H1 (cell line): ENCODE results near the gene C16orf46. TPM values are rescaled to one million over a fixed set of nuclear protein-coding genes. Genes with fewer than 3 reads are reported as not detected.

ENCODE experiments used
- CEBPB ChIP-seq: IDR thresholded peaks from 2 replicates; pipeline ENCODE4 v1.6.1; 2012; ENCODE audit warnings: low read depth, low read length
- CHD2 ChIP-seq: IDR thresholded peaks from 2 replicates; pipeline ENCODE4 v1.6.1; 2012; ENCODE audit warnings: low read length, improper control_type of control experiment
- EGR1 ChIP-seq: IDR thresholded peaks from 2 replicates; pipeline ENCODE4 v1.6.1; 2011; ENCODE audit warnings: low read depth, low read length, borderline replicate concordance
- EP300 ChIP-seq, 2 experiments: IDR thresholded peaks; 1 replicate in 1 of 2; 2 replicates in 1 of 2; pipeline ENCODE4 v1.6.1; 2011 to 2012; ENCODE audit warnings: low read depth in 2 of 2, low read length in 2 of 2, mild to moderate bottlenecking in 2 of 2, borderline replicate concordance in 1 of 2, inconsistent platforms in 1 of 2, moderate library complexity in 1 of 2
- GTF2F1 ChIP-seq: IDR thresholded peaks from 2 replicates; pipeline ENCODE4 v1.6.1; 2012; ENCODE audit warnings: low read depth, low read length, improper control_type of control experiment, borderline replicate concordance
- JUN ChIP-seq: IDR thresholded peaks from 2 replicates; pipeline ENCODE4 v1.6.1; 2011; ENCODE audit warnings: low read depth, mild to moderate bottlenecking, improper control_type of control experiment, low read length
- NRF1 ChIP-seq: IDR thresholded peaks from 2 replicates; pipeline ENCODE4 v1.6.1; 2011; ENCODE audit warnings: mild to moderate bottlenecking, low read depth, low read length, improper control_type of control experiment
- POLR2A ChIP-seq, 2 experiments: IDR thresholded peaks; 1 replicate in 1 of 2; 2 replicates in 1 of 2; pipeline ENCODE4 v1.6.1; 2011; ENCODE audit warnings: low read depth in 2 of 2, low read length in 2 of 2, mild to moderate bottlenecking in 2 of 2; ENCODE audit errors: control extremely low read depth in 1 of 2
- POLR2AphosphoS5 ChIP-seq: IDR thresholded peaks from 2 replicates; pipeline ENCODE4 v1.6.1; 2011; ENCODE audit warnings: low read depth, low read length
- POU5F1 ChIP-seq: IDR thresholded peaks from 2 replicates; pipeline ENCODE4 v1.6.1; 2011; ENCODE audit warnings: low read depth, mild to moderate bottlenecking, low read length, moderate library complexity
- RXRA ChIP-seq: IDR thresholded peaks from 2 replicates; pipeline ENCODE4 v1.6.1; 2011; ENCODE audit warnings: low read depth, mild to moderate bottlenecking, low read length, moderate library complexity; ENCODE audit not compliant: insufficient read depth
- SIN3A ChIP-seq, 2 experiments: IDR thresholded peaks in 1 of 2; conservative IDR thresholded peaks in 1 of 2; 2 replicates each; pipeline ENCODE4 v1.6.1; 2011 to 2012; ENCODE audit warnings: low read length in 2 of 2, improper control_type of control experiment in 1 of 2, low read depth in 1 of 2, mild to moderate bottlenecking in 1 of 2
- TCF12 ChIP-seq: IDR thresholded peaks from 2 replicates; pipeline ENCODE4 v1.6.1; 2011; ENCODE audit warnings: low read depth, mild to moderate bottlenecking, low read length
- ZNF274 ChIP-seq: IDR thresholded peaks from 2 replicates; pipeline ENCODE4 v1.7.0; 2012; ENCODE audit warnings: low read length, borderline replicate concordance; ENCODE audit errors: extremely low read depth
- polyA plus RNA-seq, 7 experiments: library from polyadenylated mRNA; depleted of rRNA in 3 of 7; stranded (reverse) in 5 of 7; unstranded in 2 of 7; fragments of >200 nt in 5 of 7; fragments of 200-250 nt in 2 of 7; gene quantifications; 1 replicate in 5 of 7; 2 replicates in 1 of 7; 4 replicates in 1 of 7; pipeline versions ENCODE4 v1.2.1 to v1.2.3, GENCODE V29; 2011 to 2013; ENCODE audit warnings: missing spikeins in 2 of 7, mixed read lengths in 2 of 7
- total RNA-seq: library from RNA; stranded (reverse); fragmentation: NEBNext Ultra II Directional; extraction: Animal tissue kit (Norgen Biotek cat#: 25700); gene quantifications from 2 replicates; pipeline ENCODE4 v1.2.1, GENCODE V29; 2021

C16orf46 gene
- total and polyA plus RNA-seq, 2 of the 8 experiments (the other 6 are each of a cell fraction or from before 2014, with no cell fraction given), result 0.48 to 0.60 TPM

DNA sequence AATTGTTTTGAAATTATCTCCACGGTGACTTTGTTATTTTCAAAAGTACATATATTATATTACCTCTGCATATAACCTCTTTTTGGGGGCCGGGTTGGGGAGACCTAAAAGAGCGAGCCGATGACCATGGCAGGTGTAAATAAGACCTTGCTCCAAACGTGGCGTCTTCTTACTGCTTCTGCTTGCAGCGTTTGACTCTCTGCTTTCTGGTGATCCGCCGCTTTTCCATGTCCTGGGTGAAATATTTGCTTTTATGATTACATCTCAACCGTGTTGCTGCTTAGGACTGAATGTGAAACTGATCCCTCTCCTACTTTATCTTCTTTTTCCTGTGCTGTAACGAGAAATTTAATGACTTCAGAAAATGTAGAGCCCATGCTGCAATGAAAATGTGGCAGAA is 23.3 kb downstream of the C16orf46 start (continued):
- TF ChIP-seq POLR2A (IDR thresholded peaks at IDR 0.05; ENCODE audit: control extremely low read depth in 1 of 2, low read depth in 2 of 2, low read length in 2 of 2), result no peak
- no peak for TF ChIP-seq CHD2
- no peak for TF ChIP-seq EGR1
- TF ChIP-seq ZNF274, result no peak
- no peak for TF ChIP-seq RXRA
- TF ChIP-seq SIN3A (conservative IDR thresholded peaks at IDR 0.05 in 1 of 2, IDR thresholded peaks at IDR 0.05 in 1 of 2; ENCODE audit: low read depth in 1 of 2, low read length in 2 of 2), result no peak
- TF ChIP-seq CEBPB, result no peak
- no peak for TF ChIP-seq JUN
- no peak for TF ChIP-seq GTF2F1
- TF ChIP-seq POU5F1, result no peak
- no peak for TF ChIP-seq EP300 (IDR thresholded peaks at IDR 0.05; ENCODE audit: borderline replicate concordance in 1 of 2, low read depth in 2 of 2, low read length in 2 of 2)
- no peak for TF ChIP-seq NRF1
- no peak for TF ChIP-seq TCF12
- TF ChIP-seq POLR2AphosphoS5, result no peak
- TF ChIP-seq, all 59 proteins: peak for 0
